GM19351 (cell line): ENCODE measurements around the gene PPP1R13L.

Experiments
- ATAC-seq: cut with Tn5 transposase; IDR thresholded peaks from one replicate; pipeline ENCODE4 v1.9.1; 2021; ENCODE audit warnings: mild to moderate bottlenecking, moderate library complexity; ENCODE audit not compliant: unreplicated experiment

Gene PPP1R13L, protein sequence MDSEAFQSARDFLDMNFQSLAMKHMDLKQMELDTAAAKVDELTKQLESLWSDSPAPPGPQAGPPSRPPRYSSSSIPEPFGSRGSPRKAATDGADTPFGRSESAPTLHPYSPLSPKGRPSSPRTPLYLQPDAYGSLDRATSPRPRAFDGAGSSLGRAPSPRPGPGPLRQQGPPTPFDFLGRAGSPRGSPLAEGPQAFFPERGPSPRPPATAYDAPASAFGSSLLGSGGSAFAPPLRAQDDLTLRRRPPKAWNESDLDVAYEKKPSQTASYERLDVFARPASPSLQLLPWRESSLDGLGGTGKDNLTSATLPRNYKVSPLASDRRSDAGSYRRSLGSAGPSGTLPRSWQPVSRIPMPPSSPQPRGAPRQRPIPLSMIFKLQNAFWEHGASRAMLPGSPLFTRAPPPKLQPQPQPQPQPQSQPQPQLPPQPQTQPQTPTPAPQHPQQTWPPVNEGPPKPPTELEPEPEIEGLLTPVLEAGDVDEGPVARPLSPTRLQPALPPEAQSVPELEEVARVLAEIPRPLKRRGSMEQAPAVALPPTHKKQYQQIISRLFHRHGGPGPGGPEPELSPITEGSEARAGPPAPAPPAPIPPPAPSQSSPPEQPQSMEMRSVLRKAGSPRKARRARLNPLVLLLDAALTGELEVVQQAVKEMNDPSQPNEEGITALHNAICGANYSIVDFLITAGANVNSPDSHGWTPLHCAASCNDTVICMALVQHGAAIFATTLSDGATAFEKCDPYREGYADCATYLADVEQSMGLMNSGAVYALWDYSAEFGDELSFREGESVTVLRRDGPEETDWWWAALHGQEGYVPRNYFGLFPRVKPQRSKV

DNA sequence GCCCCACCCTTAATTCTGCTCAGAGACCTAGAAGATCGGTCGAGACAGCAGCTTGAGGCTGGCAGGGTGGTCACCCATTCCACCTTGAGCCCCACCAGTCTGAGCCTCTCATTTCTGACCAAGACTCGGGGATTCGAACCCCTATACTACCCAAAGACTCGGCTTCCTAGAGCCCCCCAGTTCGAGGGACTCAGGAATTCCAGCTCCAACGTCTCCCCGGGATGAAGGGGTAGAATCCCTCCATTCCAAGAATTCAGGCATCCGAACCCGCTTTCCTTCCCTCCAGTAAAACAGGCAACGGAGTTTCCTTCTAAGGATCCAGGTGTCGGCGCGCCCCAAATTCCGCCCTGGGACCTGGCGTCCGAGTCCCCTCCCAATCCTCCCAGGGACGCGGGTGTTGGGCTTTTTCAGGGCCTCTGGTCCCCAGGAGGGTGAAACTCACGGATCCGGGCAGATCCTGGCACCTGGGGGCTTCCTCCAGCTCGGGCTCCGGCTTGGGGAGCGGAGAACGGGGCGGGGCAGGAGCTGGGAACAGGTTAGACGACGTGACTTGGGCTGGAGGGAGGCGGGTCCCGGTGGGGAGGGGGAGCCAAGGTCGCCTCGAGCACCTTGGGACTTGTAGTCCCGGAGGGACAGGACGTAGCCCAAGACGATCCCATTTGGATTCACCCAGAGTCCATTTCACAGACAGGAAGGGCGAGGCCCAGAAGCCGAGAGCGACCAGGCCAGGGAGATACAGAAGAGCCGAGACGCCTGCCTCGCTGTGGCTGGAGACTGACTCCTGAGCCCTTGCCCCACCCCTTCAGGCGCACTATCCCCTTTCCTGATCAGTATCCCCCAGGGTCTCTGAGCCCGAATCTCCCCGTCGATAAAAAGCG lies at the start of gene PPP1R13L:
PPP1R13L (minus strand) TSS at position 513 of the 878 bp plus-strand sequence. CDS start 6,751 bp downstream, outside the sequence.
- ATAC-seq, result no peak

DNA sequence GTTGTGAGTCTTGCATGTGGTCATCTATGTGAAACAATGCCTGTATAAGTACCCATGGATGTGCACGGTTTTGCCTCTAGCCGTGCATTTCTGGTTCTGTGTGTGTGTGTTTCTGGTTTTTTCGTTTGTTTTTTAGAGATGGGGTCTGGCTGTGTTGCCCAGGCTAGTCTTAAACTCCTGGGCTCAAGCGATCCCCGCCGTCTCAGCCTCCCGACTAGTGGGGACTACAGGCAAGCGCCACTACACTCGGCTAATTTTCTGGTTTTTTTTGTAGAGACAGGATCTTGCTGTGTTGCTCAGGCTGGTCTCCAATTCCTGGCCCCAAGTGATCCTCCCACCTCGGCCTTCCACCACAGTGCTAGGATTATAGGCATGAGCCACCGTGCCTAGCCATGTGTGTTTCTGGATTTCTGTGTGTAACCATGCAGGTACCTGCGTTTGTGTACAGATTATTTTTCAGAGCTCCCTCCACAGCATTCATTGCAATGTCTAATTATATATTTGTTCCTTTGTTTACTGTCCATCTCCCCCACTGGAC lies 47.0 kb upstream of the PPP1R13L start:
- ATAC-seq, result no peak

DNA sequence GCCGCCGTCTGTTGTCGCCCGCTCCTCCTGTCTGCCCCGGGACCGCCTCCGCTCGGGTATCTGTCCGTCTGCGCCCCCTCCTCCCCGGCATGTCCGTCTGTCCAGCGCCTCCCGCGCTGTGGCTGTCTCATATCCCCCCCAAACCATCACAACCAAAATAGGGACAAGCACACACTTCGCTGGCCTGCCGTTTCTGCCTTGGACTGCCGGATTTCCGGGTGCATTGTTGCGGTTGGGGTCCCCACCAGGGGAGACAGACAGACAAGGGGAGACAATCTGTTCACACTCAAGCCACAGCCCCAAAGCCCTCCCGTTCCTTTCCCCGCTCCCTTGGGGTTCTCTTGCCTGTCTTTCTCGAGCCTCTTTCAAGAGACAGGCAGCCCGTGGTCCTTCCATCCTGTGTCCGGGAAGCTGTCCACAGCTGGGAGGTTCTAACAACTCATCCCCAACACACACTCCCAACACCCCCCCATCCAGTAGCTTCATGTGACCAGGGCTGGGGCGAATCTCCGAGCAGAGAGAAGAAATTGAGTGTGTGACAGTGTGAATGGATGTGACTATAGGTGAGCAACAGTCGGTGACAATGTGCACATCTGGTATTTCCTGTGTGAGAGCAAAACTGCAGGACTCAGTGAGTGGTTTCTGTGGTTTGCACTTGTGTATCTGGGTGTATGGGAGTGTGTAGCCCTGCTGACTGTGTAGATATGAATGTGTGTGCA lies 46.4 kb upstream of the PPP1R13L start:
- no peak for ATAC-seq

DNA sequence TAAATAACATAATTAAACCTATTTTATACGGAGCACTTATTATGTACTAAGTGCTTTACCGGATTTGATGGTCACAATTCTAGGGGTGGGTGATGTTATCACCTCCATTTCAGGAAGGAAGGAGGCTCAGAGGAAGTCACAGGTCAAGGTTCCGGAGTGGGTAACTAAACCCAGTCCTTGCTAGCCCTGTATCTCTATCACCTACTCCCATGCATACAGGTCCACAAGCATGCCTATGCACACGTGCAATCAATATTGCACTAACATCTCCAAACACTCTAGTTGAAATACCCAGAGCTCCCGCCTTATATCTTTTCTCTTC lies 45.1 kb upstream of the PPP1R13L start:
- ATAC-seq, result no peak

DNA sequence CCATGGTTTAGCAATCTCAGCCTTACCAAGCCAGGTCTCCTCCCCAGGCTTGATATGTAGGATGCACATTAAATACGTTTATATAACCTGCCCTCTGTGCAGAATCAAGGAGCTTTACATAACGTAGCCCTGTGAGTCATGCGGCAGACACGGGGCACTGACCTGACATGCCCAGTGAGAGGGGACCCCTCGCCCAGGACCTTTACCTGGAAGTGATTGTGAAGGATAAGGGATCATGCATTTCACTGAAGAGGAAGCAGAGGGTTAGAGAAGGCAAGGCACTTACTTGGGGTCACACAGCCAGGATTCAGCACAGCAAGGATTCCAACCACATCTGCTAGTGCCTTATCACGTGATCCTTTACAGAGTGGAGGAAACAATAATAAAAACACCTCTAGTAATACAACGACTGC lies 44.0 kb upstream of the PPP1R13L start:
- no peak for ATAC-seq

DNA sequence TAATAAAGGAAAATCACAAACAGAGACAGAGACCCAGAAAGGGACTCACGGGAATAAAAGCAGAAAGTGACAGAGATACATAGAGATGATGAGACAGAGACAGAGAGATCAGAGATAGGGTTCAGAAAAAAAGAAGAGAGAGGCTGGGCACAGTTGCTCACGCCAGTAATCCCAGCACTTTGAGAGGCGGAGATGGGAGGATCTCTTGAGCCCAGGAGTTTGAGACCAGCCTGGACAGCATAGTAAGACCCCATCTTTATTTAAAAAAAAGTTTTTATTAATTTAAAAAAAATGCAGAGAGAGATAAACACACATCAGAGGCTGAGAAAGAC lies 43.5 kb upstream of the PPP1R13L start:
- ATAC-seq, result no peak

DNA sequence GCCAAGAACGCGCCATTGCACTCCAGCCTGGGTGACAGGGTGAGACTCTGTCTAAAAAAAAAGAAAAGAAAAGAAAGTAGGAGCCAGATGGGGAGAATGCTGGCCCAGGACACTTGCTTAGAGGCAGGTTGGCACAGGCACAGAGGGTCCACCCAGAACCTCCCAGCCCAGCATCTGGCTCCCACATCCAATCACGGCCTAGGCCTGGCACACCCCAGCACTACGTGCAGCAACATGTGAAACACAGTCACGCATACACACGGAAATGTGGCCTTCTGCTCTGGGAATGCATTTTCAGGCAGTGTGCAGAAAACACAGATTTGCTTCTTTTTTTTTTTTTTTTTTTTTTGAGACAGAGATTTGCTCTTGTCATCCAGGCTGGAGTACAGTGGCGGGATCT lies 42.1 kb upstream of the PPP1R13L start:
- no peak for ATAC-seq

DNA sequence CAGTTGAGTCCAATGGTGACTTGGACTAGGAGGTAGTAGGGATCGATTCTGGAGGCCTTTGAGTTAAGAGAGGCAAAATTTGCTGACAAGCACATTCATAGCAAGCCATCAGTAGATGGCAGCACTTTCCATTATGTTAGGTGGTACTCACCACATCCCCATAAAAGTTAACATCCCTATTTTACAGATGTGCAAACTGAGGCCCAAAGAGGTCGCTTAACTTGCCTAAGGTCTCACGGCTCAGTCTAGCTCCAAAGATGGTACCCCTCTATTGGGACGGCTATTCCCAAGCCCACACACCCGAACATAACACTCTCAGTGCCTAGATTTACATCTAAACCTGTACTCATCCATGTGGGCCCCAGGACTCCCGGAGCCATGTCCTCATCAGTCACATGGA lies 41.4 kb upstream of the PPP1R13L start:
- ATAC-seq, result no peak

DNA sequence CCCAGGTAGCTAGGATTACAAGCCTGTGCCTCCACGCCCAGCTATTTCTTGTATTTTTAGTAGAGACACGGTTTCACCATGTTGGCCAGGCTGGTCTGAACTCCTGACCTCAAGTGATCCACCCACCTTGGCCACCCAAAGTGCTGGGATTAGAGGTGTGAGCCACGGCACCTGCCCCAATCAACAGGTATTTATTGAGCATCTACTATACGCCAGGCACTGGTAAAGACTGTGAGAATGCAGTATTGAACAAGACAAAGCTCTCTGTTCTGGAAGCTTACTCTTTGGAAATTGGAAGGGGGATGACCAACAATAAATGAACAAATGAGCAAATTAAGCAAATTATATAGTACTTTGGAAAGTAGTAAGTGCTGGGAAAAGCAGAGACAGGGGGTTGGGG lies 40.3 kb upstream of the PPP1R13L start:
- ATAC-seq, result no peak

DNA sequence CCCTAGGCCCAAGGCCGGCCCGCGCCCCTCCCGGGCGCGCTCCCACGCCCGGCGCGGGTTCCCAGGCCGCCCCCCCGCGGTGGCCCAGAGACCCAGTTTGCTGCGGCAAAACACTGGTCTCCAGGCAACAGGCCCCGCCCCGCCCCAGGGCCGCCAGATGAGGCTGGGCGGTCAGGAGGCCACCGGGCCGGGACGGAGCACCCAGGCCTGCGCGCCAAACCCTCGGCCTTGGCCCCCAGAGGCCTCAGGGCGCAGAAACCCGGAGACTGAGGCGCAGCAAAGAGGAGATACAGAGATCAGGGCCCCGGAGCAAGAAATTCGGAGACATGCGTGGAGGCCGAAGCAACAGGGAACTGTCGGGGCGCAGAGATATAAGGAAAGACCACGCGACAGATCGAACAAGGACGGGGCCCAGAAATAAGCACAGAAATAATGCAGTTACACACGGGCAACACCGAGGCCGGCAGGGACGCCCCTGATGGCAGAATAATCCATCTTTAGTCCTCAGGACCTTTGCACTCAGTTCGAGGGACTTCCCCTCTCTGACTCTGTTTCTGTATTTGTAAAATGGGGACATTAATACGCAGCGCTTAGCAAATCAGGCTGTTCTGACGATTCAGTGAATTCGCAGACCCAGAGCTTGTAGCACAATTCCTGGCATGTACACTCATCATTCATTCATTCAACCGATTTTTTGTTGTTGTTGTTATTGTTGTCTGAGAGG lies 39.6 kb upstream of the PPP1R13L start:
- ATAC-seq, result no peak

DNA sequence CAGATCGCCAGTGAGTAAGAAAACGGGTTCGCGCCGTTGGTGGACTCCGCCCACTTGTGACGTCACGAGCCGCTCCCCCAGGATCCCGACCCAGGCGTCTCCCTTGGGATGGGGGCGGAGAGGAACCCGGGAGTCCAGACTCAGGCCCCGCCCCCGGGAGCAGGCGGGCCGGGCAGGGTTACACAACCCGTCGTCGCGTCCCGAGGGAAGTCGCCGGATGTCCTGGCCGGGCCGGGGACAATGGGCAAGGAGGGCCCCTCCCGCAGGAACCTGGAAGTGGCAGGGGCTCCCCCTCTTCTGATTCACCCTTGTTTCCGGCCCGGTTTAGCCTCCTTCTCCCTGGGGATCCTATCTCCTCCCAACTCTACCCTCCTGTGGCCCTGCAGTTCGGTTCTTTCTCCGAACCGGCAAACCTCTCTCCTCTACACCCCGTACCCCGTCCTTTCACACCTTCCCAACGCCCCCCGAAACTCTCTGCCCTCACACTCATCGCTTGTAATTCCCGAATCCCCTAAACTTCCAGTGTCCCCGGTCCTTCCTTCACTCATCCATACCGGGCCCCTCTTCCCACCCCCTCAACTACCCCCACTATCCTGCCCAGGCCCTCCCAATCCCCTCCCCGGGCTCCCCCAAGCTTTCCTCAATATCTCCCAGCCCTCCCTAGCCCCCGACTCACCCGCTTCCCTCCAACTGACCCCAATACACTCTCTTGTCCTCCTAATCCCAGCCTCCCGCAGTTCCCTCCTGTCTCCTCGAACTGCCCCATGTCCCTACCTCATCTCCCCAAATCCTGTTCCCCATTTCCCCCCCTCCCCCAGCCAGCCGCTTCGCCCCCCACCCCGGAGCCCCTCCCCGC lies 38.8 kb upstream of the PPP1R13L start:
- ATAC-seq, result no peak

DNA sequence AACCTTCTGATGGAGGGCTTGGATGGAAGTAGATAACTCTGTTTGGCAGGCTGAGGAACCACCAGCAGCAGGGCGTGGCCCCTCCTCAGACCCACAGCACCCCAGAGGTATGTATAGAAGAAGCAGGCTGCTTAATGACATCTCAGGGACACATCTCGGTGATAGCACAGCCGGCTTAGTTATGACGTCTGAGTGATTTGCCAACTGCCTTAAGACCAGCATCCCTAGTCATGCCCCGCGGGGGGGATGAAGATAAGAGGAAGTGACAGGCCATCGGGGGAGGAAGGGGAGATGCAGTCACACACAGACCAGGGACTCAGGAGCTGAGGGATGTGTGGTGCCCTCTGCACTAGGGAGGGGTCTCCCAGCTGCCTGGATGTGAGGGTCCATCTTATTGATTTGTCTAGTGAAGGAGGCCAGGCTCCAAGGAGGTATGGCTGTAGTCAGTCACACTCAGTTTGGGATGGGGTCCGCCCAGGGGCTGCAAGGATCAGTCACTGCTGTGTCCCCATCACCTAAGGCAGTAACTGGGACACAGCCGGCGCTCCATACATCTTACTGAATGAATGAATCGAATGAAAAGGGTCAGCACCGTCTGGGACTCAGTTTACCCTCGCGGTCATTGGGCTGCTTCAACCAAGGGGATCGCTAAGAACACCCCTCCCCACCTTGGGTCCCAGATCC lies 38.1 kb upstream of the PPP1R13L start:
- no peak for ATAC-seq

DNA sequence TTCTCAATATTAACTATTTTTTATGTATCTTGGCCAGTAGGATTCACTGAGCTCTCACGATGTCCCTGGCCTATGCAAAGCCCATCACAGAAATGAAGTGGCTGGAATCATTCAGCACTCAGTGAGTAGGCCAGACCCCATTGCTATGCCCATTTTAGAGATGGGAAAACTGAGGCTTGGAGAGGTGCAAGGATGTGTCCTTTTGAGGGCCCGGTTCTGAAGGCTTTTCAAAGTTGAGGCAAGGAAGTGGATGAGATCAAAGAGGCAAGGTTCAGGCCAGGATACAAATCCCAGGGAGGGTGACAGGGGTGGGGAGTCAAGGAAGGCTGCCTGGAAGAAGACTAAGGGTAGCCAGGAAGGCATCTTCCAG lies 37.5 kb upstream of the PPP1R13L start:
- no peak for ATAC-seq

DNA sequence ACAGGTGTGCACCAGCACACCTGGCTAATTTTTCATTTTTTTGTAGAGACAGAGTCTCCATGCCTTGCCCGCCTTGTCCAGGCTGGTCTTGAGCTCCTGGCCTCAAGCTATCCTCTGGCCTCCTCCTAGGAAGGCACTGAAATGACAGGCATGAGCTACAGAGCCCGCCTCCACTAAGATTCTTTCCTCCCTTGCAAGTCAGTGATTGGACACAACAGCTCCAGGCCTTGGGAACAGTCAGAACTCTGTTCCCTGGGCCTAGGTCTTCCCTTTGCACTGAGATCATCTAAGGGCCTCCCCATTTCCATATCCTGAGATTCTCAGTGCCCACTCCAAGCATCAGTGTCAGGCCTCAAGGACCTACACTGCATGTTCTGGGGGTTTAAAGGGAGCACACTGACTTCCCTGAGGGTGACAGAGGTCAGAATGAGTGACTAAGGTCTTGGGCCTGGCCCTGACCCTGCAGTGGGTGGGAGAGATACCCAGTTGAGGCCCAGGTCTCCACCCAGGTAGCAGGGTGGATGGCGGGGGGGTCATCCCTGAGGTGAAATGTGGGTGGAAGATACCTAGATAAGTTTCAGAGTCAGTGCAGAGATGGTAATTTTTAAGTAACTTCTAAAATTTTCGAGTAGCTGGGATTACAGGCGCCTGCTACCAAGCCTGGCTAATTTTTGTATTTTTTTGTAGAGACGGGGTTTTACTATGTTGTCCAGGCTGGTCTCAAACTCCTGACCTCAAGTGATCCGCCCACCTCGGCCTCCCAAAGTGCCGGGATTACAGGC lies 36.2 kb upstream of the PPP1R13L start:
- ATAC-seq, result no peak

DNA sequence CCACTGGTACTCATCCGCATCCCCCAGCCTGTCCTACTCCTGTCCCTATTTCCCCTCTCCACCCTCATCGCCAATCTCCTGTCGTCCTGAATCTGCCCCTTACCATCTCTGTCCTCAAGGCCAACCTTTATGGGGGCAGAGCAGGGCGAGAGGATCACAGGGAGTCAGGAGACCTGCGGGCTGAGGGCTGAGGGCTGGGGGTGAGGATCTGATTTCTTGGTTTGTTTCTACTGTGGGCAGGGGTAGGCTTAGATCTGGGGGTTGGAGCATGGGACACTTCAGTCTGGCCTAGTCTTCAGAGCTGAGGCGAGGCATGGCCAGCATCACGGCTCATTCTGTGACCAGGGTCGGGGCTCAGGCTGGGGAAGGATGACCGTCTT lies 35.4 kb upstream of the PPP1R13L start:
- ATAC-seq, result no peak

DNA sequence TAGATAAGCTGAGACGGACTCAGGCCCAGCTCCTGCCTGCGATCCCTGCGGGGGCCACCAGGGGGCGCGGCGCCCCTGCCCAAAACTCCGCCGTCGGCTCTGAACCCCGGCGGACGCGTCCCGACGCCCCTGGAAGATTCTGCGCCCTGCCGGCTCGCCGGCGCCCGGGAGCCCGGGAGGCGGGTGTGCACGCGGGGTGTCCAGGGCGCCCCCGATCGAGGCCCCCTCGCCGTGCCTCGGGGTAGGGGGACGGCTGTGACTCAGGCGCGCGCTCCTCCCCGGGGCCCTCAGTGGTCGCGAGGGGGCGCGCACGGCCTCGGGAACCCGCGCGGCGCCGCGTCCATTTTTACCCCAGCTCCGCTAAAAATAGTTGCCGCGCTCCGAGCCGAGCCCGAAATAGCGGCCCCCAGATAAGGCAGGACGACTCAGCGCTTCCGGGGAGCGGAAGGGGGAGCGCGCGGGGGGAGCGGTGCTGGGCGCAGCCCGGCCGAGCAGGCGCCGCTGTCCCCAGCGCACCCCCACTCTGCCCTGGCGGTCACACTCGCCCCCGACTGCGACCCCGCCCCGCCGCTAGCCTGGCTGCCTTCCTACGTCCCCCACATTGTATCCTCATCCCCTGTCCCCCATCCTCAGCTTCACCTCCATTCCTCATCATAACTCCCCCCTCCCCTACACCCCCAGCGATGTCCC lies 34.8 kb upstream of the PPP1R13L start:
- ATAC-seq, result peak; percentile 71

DNA sequence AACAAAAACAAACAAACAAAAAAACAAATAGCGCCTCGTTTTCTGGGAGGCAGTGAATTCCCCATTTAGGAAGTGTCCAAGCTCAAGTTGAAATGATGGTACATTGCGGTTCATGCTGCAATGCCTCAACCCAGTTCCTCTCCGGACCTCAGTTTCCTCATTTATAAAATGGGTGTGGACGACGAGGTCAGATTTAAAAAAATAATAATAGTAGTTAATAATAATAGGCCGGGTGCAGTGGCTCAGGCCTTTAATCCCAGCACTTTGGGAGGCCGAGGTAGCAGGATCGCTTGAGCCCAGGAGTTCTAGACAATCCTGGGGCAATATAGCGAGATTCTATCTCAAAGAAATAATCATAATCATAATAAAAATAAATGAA lies 34.3 kb upstream of the PPP1R13L start:
- no peak for ATAC-seq
